WTC11 (cell line): ENCODE data around the gene ZIK1. TPM values are rescaled to one million over a fixed set of nuclear protein-coding genes. Genes with fewer than 3 reads are reported as not detected.

Experiments
- AFF4 ChIP-seq: sonication (generic); formaldehyde crosslinking; IDR thresholded peaks from 2 replicates; pipeline ENCODE4 v1.8.1; 2023; ENCODE audit warnings: mild to moderate bottlenecking, missing genetic modification reagents, borderline replicate concordance
- ATF1 ChIP-seq: sonication (generic); formaldehyde crosslinking; IDR thresholded peaks from 2 replicates; pipeline ENCODE4 v1.8.1; 2023; ENCODE audit warnings: mild to moderate bottlenecking, moderate library complexity, missing genetic modification reagents
- E2F5 ChIP-seq: sonication (generic); formaldehyde crosslinking; IDR thresholded peaks from 2 replicates; pipeline ENCODE4 v1.8.1; 2022; ENCODE audit warnings: mild to moderate bottlenecking, moderate library complexity, missing genetic modification reagents
- ERG ChIP-seq: fragments of 250-450 bp; sonication (Bioruptor Pico); IDR thresholded peaks from 2 replicates; pipeline ENCODE4 v1.8.0; 2021; ENCODE audit warnings: mild to moderate bottlenecking
- FOXK1 ChIP-seq: sonication (generic); formaldehyde crosslinking; IDR thresholded peaks from 2 replicates; pipeline ENCODE4 v1.8.0; 2022; ENCODE audit warnings: mild to moderate bottlenecking, moderate library complexity, missing genetic modification reagents
- FOXP1 ChIP-seq: sonication (generic); formaldehyde crosslinking; IDR thresholded peaks from 2 replicates; pipeline ENCODE4 v1.8.0; 2022; ENCODE audit warnings: missing genetic modification reagents, mild to moderate bottlenecking, moderate library complexity, borderline replicate concordance
- FOXP4 ChIP-seq: sonication (generic); formaldehyde crosslinking; IDR thresholded peaks from 2 replicates; pipeline ENCODE4 v1.8.0; 2022; ENCODE audit warnings: mild to moderate bottlenecking, missing genetic modification reagents
- GRHL2 ChIP-seq: fragments of 250-450 bp; sonication (Bioruptor Pico); IDR thresholded peaks from 2 replicates; pipeline ENCODE4 v1.8.0; 2022; ENCODE audit warnings: mild to moderate bottlenecking, moderate library complexity; ENCODE audit not compliant: insufficient replicate concordance, severe bottlenecking
- IRF2 ChIP-seq: sonication (generic); formaldehyde crosslinking; IDR thresholded peaks from 2 replicates; pipeline ENCODE4 v1.8.0; 2022; ENCODE audit warnings: low read depth, missing genetic modification reagents, borderline replicate concordance
- KAT7 ChIP-seq: sonication (generic); formaldehyde crosslinking; IDR thresholded peaks from 2 replicates; pipeline ENCODE4 v1.8.1; 2023; ENCODE audit warnings: missing genetic modification reagents, mild to moderate bottlenecking, borderline replicate concordance
- MLX ChIP-seq: sonication (generic); formaldehyde crosslinking; IDR thresholded peaks from 2 replicates; pipeline ENCODE4 v1.8.1; 2023; ENCODE audit warnings: mild to moderate bottlenecking, missing genetic modification reagents, moderate library complexity
- NFATC4 ChIP-seq: fragments of 250-450 bp; sonication (Bioruptor Pico); IDR thresholded peaks from 2 replicates; pipeline ENCODE4 v1.9.0; 2021; ENCODE audit warnings: mild to moderate bottlenecking
- NFE2L1 ChIP-seq: sonication (generic); formaldehyde crosslinking; IDR thresholded peaks from 2 replicates; pipeline ENCODE4 v1.8.1; 2023; ENCODE audit warnings: missing genetic modification reagents
- PRRX2 ChIP-seq: fragments of 250-450 bp; sonication (Bioruptor Pico); IDR thresholded peaks from 2 replicates; pipeline ENCODE4 v1.8.0; 2021; ENCODE audit warnings: mild to moderate bottlenecking
- RELA ChIP-seq: sonication (generic); formaldehyde crosslinking; IDR thresholded peaks from 2 replicates; pipeline ENCODE4 v1.8.1; 2022; ENCODE audit warnings: missing genetic modification reagents, mild to moderate bottlenecking, borderline replicate concordance
- SOX15 ChIP-seq: fragments of 250-450 bp; sonication (Bioruptor Pico); IDR thresholded peaks from 2 replicates; pipeline ENCODE4 v1.9.0; 2021; ENCODE audit warnings: mild to moderate bottlenecking
- TCF7 ChIP-seq: sonication (generic); formaldehyde crosslinking; IDR thresholded peaks from 2 replicates; pipeline ENCODE4 v1.8.0; 2022; ENCODE audit warnings: mild to moderate bottlenecking, low read depth, missing genetic modification reagents, moderate library complexity
- USF2 ChIP-seq: sonication (generic); formaldehyde crosslinking; IDR thresholded peaks from 2 replicates; pipeline ENCODE4 v1.8.1; 2023; ENCODE audit warnings: mild to moderate bottlenecking, missing genetic modification reagents, moderate library complexity
- ZBTB43 ChIP-seq: sonication (generic); formaldehyde crosslinking; IDR thresholded peaks from 2 replicates; pipeline ENCODE4 v1.8.1; 2023; ENCODE audit warnings: mild to moderate bottlenecking, missing genetic modification reagents
- ZNF138 ChIP-seq: sonication (generic); formaldehyde crosslinking; conservative IDR thresholded peaks from 2 replicates; pipeline ENCODE4 v1.8.1; 2022; ENCODE audit warnings: mild to moderate bottlenecking, moderate library complexity, missing genetic modification reagents
- ZNF425 ChIP-seq: fragments of 250-450 bp; sonication (Bioruptor Pico); conservative IDR thresholded peaks from 2 replicates; pipeline ENCODE4 v1.9.0; 2021; ENCODE audit warnings: mild to moderate bottlenecking
- ZNF671 ChIP-seq: fragments of 250-450 bp; sonication (Bioruptor Pico); IDR thresholded peaks from 2 replicates; pipeline ENCODE4 v1.8.0; 2021; ENCODE audit warnings: mild to moderate bottlenecking
- ZSCAN18 ChIP-seq: fragments of 250-450 bp; sonication (Bioruptor Pico); IDR thresholded peaks from 2 replicates; pipeline ENCODE4 v2.1.2; 2022; ENCODE audit warnings: mild to moderate bottlenecking, moderate library complexity
- total RNA-seq: library from RNA; stranded (reverse); gene quantifications from 3 replicates; pipeline ENCODE4 v1.2.3, GENCODE V29; 2021

Gene ZIK1
- total RNA-seq, 1 experiment from 2014 or later = 31.1 TPM

GRCh38 chr19:57613941-57614743, 30.2 kb downstream of the ZIK1 start, which contains the start of gene ZNF134 (continued):
- no peak for TF ChIP-seq AFF4 (CRISPR knock-in tag)
- TF ChIP-seq ZNF425 (CRISPR knock-in tag) = no peak
- TF ChIP-seq E2F5 (CRISPR knock-in tag) = 0 out of 2 replicates have a peak, but pooled peaks have one; percentile 27
- no peak for TF ChIP-seq ZSCAN18
- no peak for TF ChIP-seq FOXK1
- TF ChIP-seq ZNF138 (CRISPR knock-in tag) = no peak
- TF ChIP-seq ZNF671 = no peak
- TF ChIP-seq PRRX2 (CRISPR knock-in tag) = no peak
- TF ChIP-seq USF2 = 0 out of 2 replicates have a peak, but pooled peaks have one; percentile 7
- 0 out of 2 replicates have a peak, but pooled peaks have one; percentile 33 for TF ChIP-seq KAT7 (CRISPR knock-in tag)
- no peak for TF ChIP-seq SOX15 (CRISPR knock-in tag)
- TF ChIP-seq IRF2 (CRISPR knock-in tag) = no peak
- TF ChIP-seq NFE2L1 (CRISPR knock-in tag) = no peak
- TF ChIP-seq GRHL2 = no peak
- no peak for TF ChIP-seq ERG (CRISPR knock-in tag)
- TF ChIP-seq FOXP4 (CRISPR knock-in tag) = peak; percentile 26; the same call in 1 of the 2 replicates
- no peak for TF ChIP-seq MLX (CRISPR knock-in tag)
- TF ChIP-seq ATF1 (CRISPR knock-in tag) = no peak
- TF ChIP-seq FOXP1 (CRISPR knock-in tag) = peak; percentile 53; the same call in 1 of the 2 replicates
- no peak for TF ChIP-seq NFATC4 (CRISPR knock-in tag)
- TF ChIP-seq RELA (CRISPR knock-in tag) = no peak; the same call in 1 of the 2 replicates
- TF ChIP-seq ZBTB43 (CRISPR knock-in tag) = no peak
- TF ChIP-seq TCF7 = no peak; the same call in 1 of the 2 replicates
